NCI-H748 (cell line): ENCODE measurements around the gene FAM131C.
"Not testable (repeated sequence)": the region's sequence is repeated elsewhere in the genome, so short reads cannot be mapped to it uniquely, and the experiment has no call there.

Source experiments
- DNase-seq: peaks from one replicate; lab custom pipeline; 2025; ENCODE audit not compliant: unreplicated experiment; lab: John Stamatoyannopoulos, UW

Gene FAM131C

GRCh38 chr1:16107039-16107438, 33.6 kb upstream of the FAM131C start:
- DNase-seq: not testable (repeated sequence)

- no peak for DNase-seq
Observed at GRCh38 chr1:16101623-16102022, 28.2 kb upstream of the FAM131C start.

- no peak for DNase-seq
Observed at GRCh38 chr1:16099412-16099811, 26.0 kb upstream of the FAM131C start.

- DNase-seq: no peak
Observed at GRCh38 chr1:16095447-16095846, 22.0 kb upstream of the FAM131C start.

- no peak for DNase-seq
Observed at GRCh38 chr1:16094453-16095158, 21.2 kb upstream of the FAM131C start.

GRCh38 chr1:16093611-16094010, 20.2 kb upstream of the FAM131C start:
- no peak for DNase-seq

- no peak for DNase-seq
Observed at GRCh38 chr1:16092923-16093511, 19.6 kb upstream of the FAM131C start.

GRCh38 chr1:16092097-16092922, 18.9 kb upstream of the FAM131C start:
- no peak for DNase-seq

- DNase-seq: no peak
Observed at GRCh38 chr1:16091296-16091695, 17.8 kb upstream of the FAM131C start.

- DNase-seq: no peak
Observed at GRCh38 chr1:16090076-16090826, 16.8 kb upstream of the FAM131C start.

- no peak for DNase-seq
Observed at GRCh38 chr1:16088996-16089395, 15.5 kb upstream of the FAM131C start.

- no peak for DNase-seq
Observed at GRCh38 chr1:16088351-16088911, 15.0 kb upstream of the FAM131C start.

- no peak for DNase-seq
Observed at GRCh38 chr1:16087733-16088132, 14.3 kb upstream of the FAM131C start.

- no peak for DNase-seq
Observed at GRCh38 chr1:16085522-16085921, 12.1 kb upstream of the FAM131C start.

GRCh38 chr1:16083486-16083885, 10.0 kb upstream of the FAM131C start:
- peak; percentile 24 for DNase-seq

- DNase-seq: peak; percentile 52
Observed at GRCh38 chr1:16082283-16083038, 9.0 kb upstream of the FAM131C start.

- no peak for DNase-seq
Observed at GRCh38 chr1:16081636-16082035, 8.2 kb upstream of the FAM131C start.

GRCh38 chr1:16080422-16081150, 7.1 kb upstream of the FAM131C start:
- no peak for DNase-seq

- peak; percentile 61 for DNase-seq
Observed at GRCh38 chr1:16078925-16079656, 5.6 kb upstream of the FAM131C start.
